Activated CD8-positive, alpha-beta T cell treated with anti-CD3 and anti-CD28 coated beads for 36 hours (primary cell): ENCODE data around the gene GRK6. TPM values are rescaled to one million over a fixed set of nuclear protein-coding genes. Genes with fewer than 3 reads are reported as not detected.

Source experiments
- ATAC-seq: fragments of 200-7000 bp; cut with Tn5 transposase; one replicate; pipeline ENCODE4 v1.10.0; 2021; ENCODE audit warnings: mild to moderate bottlenecking, moderate library complexity
- CTCF ChIA-PET: fragments of 350-600 bp; sonication (Branson Sonifier 250); formaldehyde crosslinking; loops from one replicate; lab custom pipeline; 2021; ENCODE audit warnings: antibody characterized with exemption; lab: Charles Lee
- POLR2A ChIA-PET: fragments of 350-600 bp; sonication (Branson Sonifier 250); formaldehyde crosslinking; loops from one replicate; lab custom pipeline; 2021; ENCODE audit warnings: antibody characterized with exemption; lab: Charles Lee
- DNase-seq: peaks from one replicate; pipeline ENCODE4 v3.0.0-alpha.2; 2020
- H3K27ac Mint-ChIP-seq: one replicate; pipeline ENCODE4 v1.8.0; 2021; ENCODE audit warnings: mild to moderate bottlenecking, mixed read lengths
- H3K27me3 Mint-ChIP-seq: one replicate; pipeline ENCODE4 v1.8.0; 2021; ENCODE audit warnings: mixed read lengths
- H3K36me3 Mint-ChIP-seq: one replicate; pipeline ENCODE4 v1.8.0; 2021; ENCODE audit warnings: low read depth, mixed read lengths
- H3K4me1 Mint-ChIP-seq: one replicate; pipeline ENCODE4 v1.8.0; 2021; ENCODE audit warnings: low read depth, mixed read lengths
- H3K4me3 Mint-ChIP-seq: one replicate; pipeline ENCODE4 v1.8.0; 2021; ENCODE audit warnings: mild to moderate bottlenecking, moderate library complexity, mixed read lengths
- H3K9me3 Mint-ChIP-seq: one replicate; pipeline ENCODE4 v1.8.0; 2021; ENCODE audit warnings: mixed read lengths
- intact Hi-C: fragments of 100-400 bp; cut with micrococcal nuclease; formaldehyde crosslinking; loops from one replicate; pipeline ENCODE4 v1.10.0; 2022
- total RNA-seq, 2 experiments: library from RNA; stranded (reverse); gene quantifications; one replicate each; pipeline ENCODE4 v1.2.3, GENCODE V29; 2021
- TF ChIP-seq, protein P1 (sequence below): fragments of 200-600 bp; IDR thresholded peaks from one replicate; pipeline ENCODE4 v1.8.0; 2022; ENCODE audit warnings: antibody characterized with exemption, mild to moderate bottlenecking

Gene GRK6
- total RNA-seq, 2 experiments from 2014 or later, result 133 to 137 TPM

GRCh38 chr5:177382423-177383029 is 44.0 kb upstream of the GRK6 start:
- TF ChIP-seq, protein P1, sequence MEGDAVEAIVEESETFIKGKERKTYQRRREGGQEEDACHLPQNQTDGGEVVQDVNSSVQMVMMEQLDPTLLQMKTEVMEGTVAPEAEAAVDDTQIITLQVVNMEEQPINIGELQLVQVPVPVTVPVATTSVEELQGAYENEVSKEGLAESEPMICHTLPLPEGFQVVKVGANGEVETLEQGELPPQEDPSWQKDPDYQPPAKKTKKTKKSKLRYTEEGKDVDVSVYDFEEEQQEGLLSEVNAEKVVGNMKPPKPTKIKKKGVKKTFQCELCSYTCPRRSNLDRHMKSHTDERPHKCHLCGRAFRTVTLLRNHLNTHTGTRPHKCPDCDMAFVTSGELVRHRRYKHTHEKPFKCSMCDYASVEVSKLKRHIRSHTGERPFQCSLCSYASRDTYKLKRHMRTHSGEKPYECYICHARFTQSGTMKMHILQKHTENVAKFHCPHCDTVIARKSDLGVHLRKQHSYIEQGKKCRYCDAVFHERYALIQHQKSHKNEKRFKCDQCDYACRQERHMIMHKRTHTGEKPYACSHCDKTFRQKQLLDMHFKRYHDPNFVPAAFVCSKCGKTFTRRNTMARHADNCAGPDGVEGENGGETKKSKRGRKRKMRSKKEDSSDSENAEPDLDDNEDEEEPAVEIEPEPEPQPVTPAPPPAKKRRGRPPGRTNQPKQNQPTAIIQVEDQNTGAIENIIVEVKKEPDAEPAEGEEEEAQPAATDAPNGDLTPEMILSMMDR, result peak; percentile 13
- POLR2A ChIA-PET, result interaction anchor here (0.8 to 1.9 kb wide), 8 partner anchors 15 to 71 kb away, joined by 3 to 4 read pairs (median 3); partner anchors contain the start of genes GRK6 and PRR7
- Mint-ChIP-seq H3K36me3 (no peaks in the 10 kb centered on the region), H3K27me3 (no peaks in the 10 kb centered on the region), H3K4me3 (no peak overlapping the region), H3K9me3 (no peaks in the 10 kb centered on the region), H3K27ac (no peak overlapping the region), H3K4me1 (peaks cover 23% of the 10 kb centered on the region)
- ATAC-seq (no peak), DNase-seq (peak; percentile 39)
- intact Hi-C loops, result no loop called here
- CTCF ChIA-PET, result interaction anchor here (0.7 to 5.7 kb wide), 20 partner anchors 7 to 269 kb away, joined by 3 to 47 read pairs (median 5); partner anchors contain the start of gene LMAN2

DNA sequence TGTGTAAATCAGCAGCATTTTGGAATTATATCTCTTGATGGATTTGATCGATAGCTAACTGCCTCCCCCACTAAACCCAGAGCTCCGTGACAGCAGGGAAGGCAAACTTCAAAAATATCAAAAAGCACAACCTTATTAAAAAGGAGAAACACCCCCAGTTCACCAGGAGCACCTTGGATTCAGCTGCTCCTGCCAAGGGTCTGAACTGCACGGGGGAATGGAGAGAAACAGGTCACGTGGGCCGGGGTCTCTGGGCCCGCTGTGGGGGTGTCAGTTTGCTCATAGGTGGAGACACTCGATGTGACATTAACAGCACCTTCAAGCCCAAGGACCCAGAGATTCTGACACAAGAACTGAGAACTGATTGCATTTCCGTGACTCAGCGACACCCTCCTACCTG is 43.3 kb upstream of the GRK6 start:
- H3K9me3 Mint-ChIP-seq, result no peaks in the 10 kb centered on the region
- TF ChIP-seq, protein P1, result no peak
- H3K4me3 Mint-ChIP-seq, result no peak overlapping the region
- ATAC-seq (no peak), DNase-seq (no peak)
- H3K27ac Mint-ChIP-seq, result no peak overlapping the region
- intact Hi-C loops, result no loop called here
- H3K27me3 Mint-ChIP-seq, result no peaks in the 10 kb centered on the region
- peaks cover 25% of the 10 kb centered on the region for H3K4me1 Mint-ChIP-seq
- ChIA-PET CTCF (interaction anchor here (0.6 to 5.7 kb wide), 21 partner anchors 7 to 270 kb away, joined by 3 to 47 read pairs (median 5); partner anchors contain the start of gene LMAN2), POLR2A (interaction anchor here (0.8 to 1.9 kb wide), 7 partner anchors 20 to 71 kb away, joined by 3 to 4 read pairs (median 3); partner anchors contain the start of genes GRK6 and PRR7)
- H3K36me3 Mint-ChIP-seq, result no peaks in the 10 kb centered on the region

GRCh38 chr5:177384134-177384533 is 42.3 kb upstream of the GRK6 start, which contains the start of gene SLC34A1:
SLC34A1 (plus strand) TSS chr5:177384434; CDS start chr5:177385742, 1,308 bp downstream.
- H3K27ac Mint-ChIP-seq, result no peak within 1 kb of the TSS
- TF ChIP-seq, protein P1, result no peak
- intact Hi-C loops, result no loop called here

DNA sequence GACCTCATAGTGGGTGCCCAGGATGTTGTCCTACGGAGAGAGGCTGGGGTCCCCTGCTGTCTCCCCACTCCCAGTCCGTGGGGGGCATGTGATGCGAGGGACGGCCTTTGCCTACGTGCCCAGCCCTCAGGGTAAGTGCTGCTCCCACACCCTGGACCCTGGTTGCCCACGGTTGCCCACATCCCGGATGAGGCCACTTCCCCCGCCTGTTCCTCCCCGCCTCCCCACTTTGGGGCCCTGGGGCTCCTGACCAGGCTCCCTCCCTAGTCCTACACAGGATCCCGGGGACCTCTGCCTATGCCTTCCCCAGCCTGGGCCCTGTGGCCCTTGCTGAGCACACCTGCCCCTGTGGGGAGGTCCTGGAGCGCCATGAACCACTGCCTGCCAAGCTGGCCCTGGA is 40.8 kb upstream of the GRK6 start:
- H3K4me1 Mint-ChIP-seq, result peaks cover 41% of the 10 kb centered on the region
- TF ChIP-seq, protein P1, result no peak
- no peaks in the 10 kb centered on the region for H3K36me3 Mint-ChIP-seq
- POLR2A ChIA-PET, result interaction anchor here (1.1 to 2.8 kb wide), 4 partner anchors 9 to 62 kb away, joined by 3 to 10 read pairs (median 4); no protein-coding TSS in a partner anchor
- H3K27ac Mint-ChIP-seq, result no peak overlapping the region
- CTCF ChIA-PET, result interaction anchor here (1.0 to 9.7 kb wide), 6 partner anchors 8 to 64 kb away, joined by 3 to 237 read pairs (median 6); partner anchors contain the start of gene PRR7
- DNase-seq, result no peak
- intact Hi-C loops, result no loop called here
- H3K27me3 Mint-ChIP-seq, result no peaks in the 10 kb centered on the region
- no peak overlapping the region for H3K4me3 Mint-ChIP-seq
- no peaks in the 10 kb centered on the region for H3K9me3 Mint-ChIP-seq
- no peak for ATAC-seq

More at GRCh38 chr5:177384134-177384533, 42.3 kb upstream of the GRK6 start, which contains the start of gene SLC34A1:
- Mint-ChIP-seq H3K4me3 (no peak within 1 kb of the TSS), H3K9me3 (no peaks in the 10 kb centered on the region), H3K4me1 (peaks cover 34% of the 10 kb centered on the region), H3K36me3 (no peaks in the 10 kb centered on the region), H3K27me3 (no peaks in the 10 kb centered on the region)
- ChIA-PET CTCF (interaction anchor here (0.9 to 5.0 kb wide), 7 partner anchors 10 to 117 kb away, joined by 3 to 21 read pairs (median 5); no protein-coding TSS in a partner anchor), POLR2A (interaction anchor here (1.0 kb wide), 1 partner anchor 94 kb away, joined by 3 read pairs; no protein-coding TSS in a partner anchor)
- no peak for ATAC-seq
- no peak for DNase-seq
